ENCODE measurements around the gene ARHGEF40.

Gene ARHGEF40

DNA sequence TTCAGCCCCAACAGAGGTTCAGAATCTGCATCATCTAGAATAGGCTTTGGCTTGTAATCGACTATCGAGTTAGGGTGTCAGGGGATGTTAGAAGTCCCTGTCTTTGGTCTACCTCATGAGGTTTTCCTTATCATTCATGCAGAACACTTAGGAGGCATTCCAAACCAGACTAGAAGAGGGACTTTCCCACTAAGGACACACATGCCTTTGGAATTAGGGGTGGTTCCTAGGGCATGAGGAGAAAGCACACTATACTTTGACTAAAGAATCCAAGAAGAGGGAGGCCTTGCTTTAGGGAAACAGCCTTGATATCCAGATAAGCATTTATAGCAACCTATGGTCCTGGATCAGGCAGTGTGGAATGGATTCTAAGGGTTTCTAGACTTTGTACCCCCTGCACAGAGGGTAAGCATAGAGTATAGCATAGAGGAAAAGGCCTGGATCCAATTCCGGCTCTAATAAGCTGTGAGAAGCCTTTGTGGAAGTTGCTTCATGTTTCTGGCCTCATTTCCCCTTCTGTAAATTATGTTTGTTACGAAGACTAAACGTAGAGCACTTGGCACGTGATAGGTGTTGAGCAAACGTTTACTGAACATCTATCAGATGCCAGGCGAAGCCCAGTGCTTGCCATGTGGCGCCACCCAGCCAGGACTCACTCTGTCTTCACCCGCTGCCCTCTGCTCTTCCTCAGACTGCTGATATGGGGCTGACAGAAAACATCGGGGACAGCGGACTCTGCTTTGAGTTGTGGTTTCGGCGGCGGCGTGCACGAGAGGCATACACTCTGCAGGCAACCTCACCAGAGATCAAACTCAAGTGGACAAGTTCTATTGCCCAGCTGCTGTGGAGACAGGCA, 15.1 kb downstream of the ARHGEF40 start:
- Histone ChIP-seq H2BK12ac (ENCODE audit: low read length) (no peak overlapping the region), H3K4me1 (ENCODE audit: control insufficient read depth in 2 of 2, insufficient read depth in 1 of 2, low read depth in 1 of 2, low read length in 2 of 2) (peaks cover 10 to 11% of the 10 kb centered on the region in 2 donors), H2BK5ac (ENCODE audit: low read length) (no peak overlapping the region), H2AFZ (ENCODE audit: low read length) (no peak overlapping the region), H3K23ac (ENCODE audit: low read depth, low read length, poor library complexity) (no peak overlapping the region), H3K4me2 (ENCODE audit: insufficient read depth, low read length, poor library complexity, severe bottlenecking) (no peak overlapping the region), H3K27ac (replicated peaks; ENCODE audit: low read length) (no peak overlapping the region), H3K36me3 (replicated peaks in 1 of 2; ENCODE audit: control insufficient read depth in 2 of 2, insufficient read depth in 2 of 2, low read length in 2 of 2) (peaks cover 66 to 92% of the 10 kb centered on the region in 2 donors), H3K9me3 (replicated peaks in 1 of 2; ENCODE audit: control insufficient read depth in 2 of 2, insufficient read depth in 1 of 2, low read depth in 1 of 2, low read length in 2 of 2) (peaks cover 0 to 8% of the 10 kb centered on the region in 2 donors), H3K9ac (ENCODE audit: low read depth, low read length, poor library complexity) (no peak overlapping the region), H3K14ac (ENCODE audit: low read length) (no peak overlapping the region), H3K27me3 (ENCODE audit: control insufficient read depth in 3 of 3, insufficient read depth in 3 of 3, low read depth in 1 of 3, low read length in 3 of 3) (no peaks in the 10 kb centered on the region), H3K4me3 (ENCODE audit: low read length in 2 of 2) (no peak overlapping the region), H3K4ac (ENCODE audit: low read length) (no peak overlapping the region), H2BK15ac (ENCODE audit: low read length) (no peak overlapping the region), H2BK120ac (ENCODE audit: low read depth, low read length) (no peak overlapping the region), H4K8ac (ENCODE audit: low read depth, low read length) (no peak overlapping the region), H3K79me1 (ENCODE audit: low read depth, low read length) (no peaks in the 10 kb centered on the region), H3K18ac (ENCODE audit: low read length) (no peak overlapping the region), H2AK5ac (ENCODE audit: low read depth, low read length) (no peak overlapping the region), H4K91ac (ENCODE audit: low read depth, low read length, poor library complexity) (no peak overlapping the region)
- WGBS, 2 donors (ENCODE audit: extremely low coverage in 2 of 2, insufficient read length in 2 of 2, insufficient replicate concordance in 1 of 2): no CpG with 5 or more reads among the region's 17 CpGs
- DNase-seq (ENCODE audit: low spot score): no peak

DNA sequence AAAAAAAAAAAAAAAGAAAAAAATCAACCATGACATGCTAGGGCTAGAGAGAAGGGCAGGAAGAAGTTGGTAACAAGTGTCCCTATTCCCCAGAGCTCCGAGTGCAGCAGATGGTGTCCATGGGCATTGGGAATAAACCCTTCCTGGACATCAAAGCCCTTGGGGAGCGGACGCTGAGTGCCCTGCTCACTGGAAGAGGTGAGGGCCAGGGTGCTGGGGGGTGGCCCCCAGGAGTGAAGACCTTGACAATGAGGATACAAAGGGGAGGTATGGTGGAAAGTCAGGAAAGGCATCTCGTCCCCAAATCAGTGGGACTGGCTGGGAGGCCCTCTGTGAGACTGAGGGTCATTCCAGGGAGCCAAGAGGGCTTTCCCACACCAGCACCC, 16.8 kb downstream of the ARHGEF40 start:
- Histone ChIP-seq H3K36me3 (replicated peaks in 1 of 2; ENCODE audit: control insufficient read depth in 2 of 2, insufficient read depth in 2 of 2, low read length in 2 of 2) (peaks cover 69 to 92% of the 10 kb centered on the region in 2 donors), H3K14ac (ENCODE audit: low read length) (no peak overlapping the region), H2BK15ac (ENCODE audit: low read length) (no peak overlapping the region), H2BK5ac (ENCODE audit: low read length) (no peak overlapping the region), H2BK12ac (ENCODE audit: low read length) (no peak overlapping the region), H4K91ac (ENCODE audit: low read depth, low read length, poor library complexity) (no peak overlapping the region), H3K79me1 (ENCODE audit: low read depth, low read length) (peaks cover 3% of the 10 kb centered on the region), H3K4me3 (ENCODE audit: low read length in 2 of 2) (peak overlapping the region in 1 of 2 donors; percentile 27), H2AFZ (ENCODE audit: low read length) (no peak overlapping the region), H3K4ac (ENCODE audit: low read length) (no peak overlapping the region), H3K18ac (ENCODE audit: low read length) (peak overlapping the region; percentile 74), H3K4me2 (ENCODE audit: insufficient read depth, low read length, poor library complexity, severe bottlenecking) (no peak overlapping the region), H4K8ac (ENCODE audit: low read depth, low read length) (no peak overlapping the region), H3K4me1 (ENCODE audit: control insufficient read depth in 2 of 2, insufficient read depth in 1 of 2, low read depth in 1 of 2, low read length in 2 of 2) (peaks cover 10 to 11% of the 10 kb centered on the region in 2 donors), H3K27me3 (ENCODE audit: control insufficient read depth in 3 of 3, insufficient read depth in 3 of 3, low read depth in 1 of 3, low read length in 3 of 3) (no peaks in the 10 kb centered on the region), H3K9ac (ENCODE audit: low read depth, low read length, poor library complexity) (peak overlapping the region; percentile 31), H3K23ac (ENCODE audit: low read depth, low read length, poor library complexity) (peak overlapping the region; percentile 61), H3K27ac (replicated peaks; ENCODE audit: low read length) (peak overlapping the region; percentile 48), H2AK5ac (ENCODE audit: low read depth, low read length) (peak overlapping the region; percentile 69), H3K9me3 (replicated peaks in 1 of 2; ENCODE audit: control insufficient read depth in 2 of 2, insufficient read depth in 1 of 2, low read depth in 1 of 2, low read length in 2 of 2) (peaks cover 0 to 8% of the 10 kb centered on the region in 2 donors), H2BK120ac (ENCODE audit: low read depth, low read length) (no peak overlapping the region)
- WGBS, 2 donors (ENCODE audit: extremely low coverage in 2 of 2, insufficient read length in 2 of 2, insufficient replicate concordance in 1 of 2): no CpG with 5 or more reads among the region's 4 CpGs
- DNase-seq (ENCODE audit: low spot score): no peak

DNA sequence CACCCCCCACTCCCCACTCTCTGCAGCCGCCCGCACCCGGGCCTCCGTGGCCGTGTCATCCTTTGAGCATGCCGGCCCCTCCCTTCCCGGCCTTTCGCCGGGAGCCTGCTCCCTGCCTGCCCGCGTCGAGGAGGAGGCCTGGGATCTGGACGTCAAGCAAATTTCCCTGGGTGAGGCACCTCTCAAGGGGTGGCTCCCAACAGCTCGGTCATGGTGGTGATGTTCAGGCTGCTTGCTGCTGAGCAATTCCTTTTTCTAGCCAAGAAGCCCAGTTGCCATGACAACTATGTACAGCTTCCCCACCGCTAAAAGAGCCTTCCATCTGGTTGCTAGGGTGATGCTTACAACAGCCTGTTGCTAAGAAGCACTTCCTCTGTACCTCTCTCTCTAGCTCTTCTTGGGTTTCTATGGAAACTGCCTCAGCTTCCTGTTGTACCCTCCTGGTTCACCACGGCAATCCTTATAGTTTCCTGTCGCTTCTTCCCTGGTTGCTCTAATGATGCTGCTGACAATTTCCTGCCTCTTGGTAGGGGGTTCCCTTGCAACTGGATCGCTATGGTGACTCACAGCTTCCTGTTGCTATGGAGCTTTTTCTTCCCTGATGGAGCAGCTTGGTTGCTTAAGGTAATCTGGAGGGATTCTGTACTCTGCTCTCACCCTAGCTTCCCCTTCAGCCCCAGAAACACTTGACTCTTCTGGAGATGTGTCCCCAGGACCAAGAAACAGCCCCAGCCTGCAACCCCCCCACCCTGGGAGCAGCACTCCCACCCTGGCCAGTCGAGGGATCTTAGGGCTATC, 17.4 kb downstream of the ARHGEF40 start:
- Histone ChIP-seq H2AFZ (ENCODE audit: low read length) (no peak overlapping the region), H2AK5ac (ENCODE audit: low read depth, low read length) (peak overlapping the region; percentile 69), H3K36me3 (replicated peaks in 1 of 2; ENCODE audit: control insufficient read depth in 2 of 2, insufficient read depth in 2 of 2, low read length in 2 of 2) (peaks cover 68 to 92% of the 10 kb centered on the region in 2 donors), H3K23ac (ENCODE audit: low read depth, low read length, poor library complexity) (peak overlapping the region; percentile 61), H3K79me1 (ENCODE audit: low read depth, low read length) (peaks cover 6% of the 10 kb centered on the region), H3K9ac (ENCODE audit: low read depth, low read length, poor library complexity) (peak overlapping the region; percentile 31), H2BK120ac (ENCODE audit: low read depth, low read length) (no peak overlapping the region), H2BK5ac (ENCODE audit: low read length) (no peak overlapping the region), H4K8ac (ENCODE audit: low read depth, low read length) (no peak overlapping the region), H2BK12ac (ENCODE audit: low read length) (no peak overlapping the region), H3K18ac (ENCODE audit: low read length) (peak overlapping the region; percentile 39), H3K4me3 (ENCODE audit: low read length in 2 of 2) (no peak overlapping the region), H3K27ac (replicated peaks; ENCODE audit: low read length) (peak overlapping the region; percentile 48), H4K91ac (ENCODE audit: low read depth, low read length, poor library complexity) (no peak overlapping the region), H3K4me1 (ENCODE audit: control insufficient read depth in 2 of 2, insufficient read depth in 1 of 2, low read depth in 1 of 2, low read length in 2 of 2) (peaks cover 11 to 12% of the 10 kb centered on the region in 2 donors), H3K14ac (ENCODE audit: low read length) (no peak overlapping the region), H3K9me3 (replicated peaks in 1 of 2; ENCODE audit: control insufficient read depth in 2 of 2, insufficient read depth in 1 of 2, low read depth in 1 of 2, low read length in 2 of 2) (peaks cover 0 to 8% of the 10 kb centered on the region in 2 donors), H3K4ac (ENCODE audit: low read length) (no peak overlapping the region), H3K4me2 (ENCODE audit: insufficient read depth, low read length, poor library complexity, severe bottlenecking) (no peak overlapping the region), H3K27me3 (ENCODE audit: control insufficient read depth in 3 of 3, insufficient read depth in 3 of 3, low read depth in 1 of 3, low read length in 3 of 3) (no peaks in the 10 kb centered on the region), H2BK15ac (ENCODE audit: low read length) (no peak overlapping the region)
- WGBS, 2 donors (ENCODE audit: extremely low coverage in 2 of 2, insufficient read length in 2 of 2, insufficient replicate concordance in 1 of 2): no CpG with 5 or more reads among the region's 19 CpGs
- peak; percentile 74 for DNase-seq (ENCODE audit: low spot score)

DNA sequence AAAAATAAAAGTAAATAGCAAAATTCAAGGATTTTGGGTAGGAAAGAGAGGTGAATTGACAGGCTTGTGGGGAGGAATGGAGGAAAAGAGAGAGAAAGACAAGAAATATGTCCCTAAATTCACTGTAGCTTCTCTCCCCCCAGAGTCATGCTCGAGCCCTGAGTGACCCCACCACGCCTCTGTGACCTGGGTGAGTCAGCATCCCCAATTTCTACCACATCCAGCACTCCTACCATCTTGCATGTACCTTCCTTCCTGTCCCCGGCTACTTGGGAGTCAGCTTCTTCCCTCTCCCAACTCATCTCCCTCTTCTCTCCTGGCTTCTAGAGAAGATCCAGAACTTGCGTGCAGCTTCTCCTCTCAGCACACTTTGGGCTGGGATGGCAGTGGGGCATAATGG, 18.6 kb downstream of the ARHGEF40 start:
- Histone ChIP-seq H2BK5ac (ENCODE audit: low read length) (no peak overlapping the region), H2BK120ac (ENCODE audit: low read depth, low read length) (no peak overlapping the region), H4K91ac (ENCODE audit: low read depth, low read length, poor library complexity) (no peak overlapping the region), H3K9me3 (replicated peaks in 1 of 2; ENCODE audit: control insufficient read depth in 2 of 2, insufficient read depth in 1 of 2, low read depth in 1 of 2, low read length in 2 of 2) (peaks cover 0 to 8% of the 10 kb centered on the region in 2 donors), H2AFZ (ENCODE audit: low read length) (no peak overlapping the region), H3K4me1 (ENCODE audit: control insufficient read depth in 2 of 2, insufficient read depth in 1 of 2, low read depth in 1 of 2, low read length in 2 of 2) (peaks cover 21 to 23% of the 10 kb centered on the region in 2 donors), H3K79me1 (ENCODE audit: low read depth, low read length) (peaks cover 11% of the 10 kb centered on the region), H3K23ac (ENCODE audit: low read depth, low read length, poor library complexity) (no peak overlapping the region), H3K4me3 (ENCODE audit: low read length in 2 of 2) (no peak overlapping the region), H3K27ac (replicated peaks; ENCODE audit: low read length) (peak overlapping the region; percentile 20), H2BK12ac (ENCODE audit: low read length) (no peak overlapping the region), H3K14ac (ENCODE audit: low read length) (no peak overlapping the region), H4K8ac (ENCODE audit: low read depth, low read length) (no peak overlapping the region), H3K4ac (ENCODE audit: low read length) (no peak overlapping the region), H3K27me3 (ENCODE audit: control insufficient read depth in 3 of 3, insufficient read depth in 3 of 3, low read depth in 1 of 3, low read length in 3 of 3) (no peaks in the 10 kb centered on the region), H3K36me3 (replicated peaks in 1 of 2; ENCODE audit: control insufficient read depth in 2 of 2, insufficient read depth in 2 of 2, low read length in 2 of 2) (peaks cover 71 to 94% of the 10 kb centered on the region in 2 donors), H2BK15ac (ENCODE audit: low read length) (no peak overlapping the region), H2AK5ac (ENCODE audit: low read depth, low read length) (no peak overlapping the region), H3K9ac (ENCODE audit: low read depth, low read length, poor library complexity) (no peak overlapping the region), H3K4me2 (ENCODE audit: insufficient read depth, low read length, poor library complexity, severe bottlenecking) (no peak overlapping the region), H3K18ac (ENCODE audit: low read length) (no peak overlapping the region)
- DNase-seq (ENCODE audit: low spot score): no peak
- no CpG with 5 or more reads among the region's 4 CpGs for WGBS, 2 donors (ENCODE audit: extremely low coverage in 2 of 2, insufficient read length in 2 of 2, insufficient replicate concordance in 1 of 2)

Measured in neuronal stem cell (in vitro differentiated cells).